RWPE2 (cell line): ENCODE results near the gene TOP2A.

ENCODE experiments used
- ATAC-seq: fragments of 200-7000 bp; cut with Tn5 transposase; 3 replicates; pipeline ENCODE4 v1.9.1; 2021; ENCODE audit warnings: low read depth
- DNase-seq: peaks from one replicate; pipeline ENCODE4 v3.0.0-alpha.2; 2020; ENCODE audit warnings: low spot score
- H3K27ac ChIP-seq: fragments of 450-650 bp; 2 replicates; pipeline ENCODE4 v1.5.1; 2017; ENCODE audit warnings: mild to moderate bottlenecking; ENCODE audit not compliant: poor library complexity, severe bottlenecking
- H3K27me3 ChIP-seq: fragments of 250-450 bp; sonication (Bioruptor Pico); 2 replicates; pipeline ENCODE4 v1.5.1; 2021; ENCODE audit warnings: mild to moderate bottlenecking, moderate library complexity; ENCODE audit not compliant: insufficient read depth, poor library complexity, severe bottlenecking
- H3K36me3 ChIP-seq: fragments of 250-450 bp; sonication (Bioruptor Pico); 2 replicates; pipeline ENCODE4 v1.5.1; 2020; ENCODE audit warnings: low read depth, mild to moderate bottlenecking, moderate library complexity
- H3K4me1 ChIP-seq: fragments of 250-450 bp; sonication (Bioruptor Pico); 2 replicates; pipeline ENCODE4 v1.5.1; 2021; ENCODE audit warnings: mild to moderate bottlenecking, moderate library complexity; ENCODE audit not compliant: insufficient read depth, poor library complexity, severe bottlenecking
- H3K4me3 ChIP-seq: fragments of 250-450 bp; sonication (Bioruptor Pico); 2 replicates; pipeline ENCODE4 v1.5.1; 2021; ENCODE audit warnings: mild to moderate bottlenecking, moderate library complexity; ENCODE audit not compliant: severe bottlenecking
- H3K9me3 ChIP-seq: fragments of 250-450 bp; sonication (Bioruptor Pico); 2 replicates; pipeline ENCODE4 v1.5.1; 2021; ENCODE audit warnings: mild to moderate bottlenecking, moderate library complexity; ENCODE audit not compliant: severe bottlenecking
- TF ChIP-seq, protein P1 (sequence below): fragments of 450-650 bp; IDR thresholded peaks from one replicate; pipeline ENCODE4 v1.5.1; 2017; ENCODE audit warnings: mild to moderate bottlenecking, moderate library complexity; ENCODE audit not compliant: poor library complexity, severe bottlenecking

The TOP2A gene

DNA sequence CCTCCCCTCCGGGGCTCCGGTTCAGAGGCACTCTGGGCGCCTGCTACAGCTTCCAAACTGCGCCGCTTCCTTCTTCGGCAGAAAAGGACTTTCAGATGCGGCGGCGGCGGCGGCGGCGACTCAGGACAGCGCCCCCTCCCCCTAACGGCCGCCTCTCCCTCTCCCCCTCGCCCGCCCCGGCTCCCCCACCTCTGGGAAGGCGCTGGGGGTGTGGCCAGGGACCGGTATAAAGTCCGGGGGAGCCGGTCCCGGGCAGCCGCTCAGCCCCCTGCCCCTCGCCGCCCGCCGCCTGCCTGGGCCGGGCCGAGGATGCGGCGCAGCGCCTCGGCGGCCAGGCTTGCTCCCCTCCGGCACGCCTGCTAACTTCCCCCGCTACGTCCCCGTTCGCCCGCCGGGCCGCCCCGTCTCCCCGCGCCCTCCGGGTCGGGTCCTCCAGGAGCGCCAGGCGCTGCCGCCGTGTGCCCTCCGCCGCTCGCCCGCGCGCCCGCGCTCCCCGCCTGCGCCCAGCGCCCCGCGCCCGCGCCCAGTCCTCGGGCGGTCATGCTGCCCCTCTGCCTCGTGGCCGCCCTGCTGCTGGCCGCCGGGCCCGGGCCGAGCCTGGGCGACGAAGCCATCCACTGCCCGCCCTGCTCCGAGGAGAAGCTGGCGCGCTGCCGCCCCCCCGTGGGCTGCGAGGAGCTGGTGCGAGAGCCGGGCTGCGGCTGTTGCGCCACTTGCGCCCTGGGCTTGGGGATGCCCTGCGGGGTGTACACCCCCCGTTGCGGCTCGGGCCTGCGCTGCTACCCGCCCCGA, 25.7 kb upstream of the TOP2A start, which contains the start of gene IGFBP4:
Gene IGFBP4, plus strand, starts transcription at position 255 of the 792 bp plus-strand sequence. Its CDS starts 286 bp downstream, at position 541.
- H3K4me3 ChIP-seq = peak within 1 kb of the TSS; percentile 45
- ATAC-seq (peak; percentile 57), DNase-seq (no peak)
- no peaks in the 10 kb centered on the region for H3K4me1 ChIP-seq
- H3K27ac ChIP-seq = no peak within 1 kb of the TSS
- H3K9me3 ChIP-seq = no peaks in the 10 kb centered on the region
- no peaks in the 10 kb centered on the region for H3K36me3 ChIP-seq
- no peaks in the 10 kb centered on the region for H3K27me3 ChIP-seq
- TF ChIP-seq, protein P1, sequence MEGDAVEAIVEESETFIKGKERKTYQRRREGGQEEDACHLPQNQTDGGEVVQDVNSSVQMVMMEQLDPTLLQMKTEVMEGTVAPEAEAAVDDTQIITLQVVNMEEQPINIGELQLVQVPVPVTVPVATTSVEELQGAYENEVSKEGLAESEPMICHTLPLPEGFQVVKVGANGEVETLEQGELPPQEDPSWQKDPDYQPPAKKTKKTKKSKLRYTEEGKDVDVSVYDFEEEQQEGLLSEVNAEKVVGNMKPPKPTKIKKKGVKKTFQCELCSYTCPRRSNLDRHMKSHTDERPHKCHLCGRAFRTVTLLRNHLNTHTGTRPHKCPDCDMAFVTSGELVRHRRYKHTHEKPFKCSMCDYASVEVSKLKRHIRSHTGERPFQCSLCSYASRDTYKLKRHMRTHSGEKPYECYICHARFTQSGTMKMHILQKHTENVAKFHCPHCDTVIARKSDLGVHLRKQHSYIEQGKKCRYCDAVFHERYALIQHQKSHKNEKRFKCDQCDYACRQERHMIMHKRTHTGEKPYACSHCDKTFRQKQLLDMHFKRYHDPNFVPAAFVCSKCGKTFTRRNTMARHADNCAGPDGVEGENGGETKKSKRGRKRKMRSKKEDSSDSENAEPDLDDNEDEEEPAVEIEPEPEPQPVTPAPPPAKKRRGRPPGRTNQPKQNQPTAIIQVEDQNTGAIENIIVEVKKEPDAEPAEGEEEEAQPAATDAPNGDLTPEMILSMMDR = peak; percentile 80

DNA sequence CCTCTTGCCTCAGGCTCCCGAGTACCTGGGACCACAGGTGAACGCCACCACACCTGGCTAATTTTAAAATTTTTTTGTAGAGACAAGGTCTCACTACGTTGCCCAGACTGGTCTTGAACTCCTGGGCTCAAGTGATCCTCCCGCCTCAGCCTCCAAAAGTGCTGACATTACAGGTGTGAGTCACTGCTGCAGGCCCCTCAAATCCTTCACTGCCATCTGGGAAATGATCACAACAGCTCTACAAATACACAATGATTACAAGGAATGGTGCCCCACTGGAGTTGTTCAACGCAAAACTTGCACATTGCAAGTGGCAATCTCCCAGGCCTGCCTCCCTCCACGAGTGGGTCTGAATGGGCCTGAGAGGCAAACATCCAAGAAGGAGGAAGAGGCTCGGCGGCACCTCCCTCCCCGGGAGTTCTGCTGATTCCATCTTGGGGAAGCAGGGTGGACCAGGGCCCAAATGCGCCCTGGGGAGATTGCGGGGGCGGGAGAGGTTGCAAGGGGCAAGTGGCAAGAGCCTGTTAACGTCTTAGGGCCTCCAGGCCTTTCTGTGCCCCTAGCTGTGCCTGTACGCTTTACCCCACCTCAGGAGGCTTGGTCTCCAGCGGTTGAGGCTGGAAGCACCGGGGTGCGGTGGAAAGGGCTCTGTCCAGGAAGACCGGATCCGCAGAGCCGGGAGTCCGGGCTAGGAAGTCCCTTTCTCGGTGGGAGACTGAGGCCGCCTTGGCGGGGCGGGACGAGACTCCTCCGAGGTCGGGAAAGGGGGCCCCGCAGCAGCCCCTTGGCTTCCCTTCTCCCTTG, 24.9 kb upstream of the TOP2A start:
- DNase-seq (no peak), ATAC-seq (peak; percentile 23; the same call in 2 of the 3 replicates)
- Histone ChIP-seq H3K36me3 (no peaks in the 10 kb centered on the region), H3K27ac (no peak overlapping the region), H3K4me1 (no peaks in the 10 kb centered on the region), H3K9me3 (no peaks in the 10 kb centered on the region), H3K4me3 (peak overlapping the region; percentile 45), H3K27me3 (no peaks in the 10 kb centered on the region)
- TF ChIP-seq, protein P1 = no peak

DNA sequence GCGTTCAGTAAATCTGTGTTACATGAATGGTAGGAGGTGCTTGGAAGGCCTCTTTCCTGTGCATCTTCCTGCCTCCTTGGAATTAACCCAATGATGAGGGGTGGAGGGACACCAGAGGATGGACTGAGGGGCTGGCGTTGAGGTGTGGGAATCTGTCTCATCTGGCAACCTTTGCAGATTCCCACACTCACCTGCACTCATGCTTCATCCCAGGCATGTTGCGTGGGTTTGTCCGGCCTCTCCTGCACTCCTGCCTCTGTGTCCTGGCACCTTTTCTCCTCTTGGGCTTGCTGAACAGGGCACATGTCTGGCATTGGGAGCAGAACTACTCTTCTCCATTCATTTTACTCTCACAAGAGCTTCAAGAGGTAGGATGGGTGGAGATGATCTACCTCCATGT, 22.5 kb upstream of the TOP2A start:
- ATAC-seq (no peak), DNase-seq (no peak)
- no peaks in the 10 kb centered on the region for H3K9me3 ChIP-seq
- H3K4me3 ChIP-seq = no peak overlapping the region
- H3K4me1 ChIP-seq = no peaks in the 10 kb centered on the region
- no peak overlapping the region for H3K27ac ChIP-seq
- TF ChIP-seq, protein P1 = no peak
- H3K27me3 ChIP-seq = no peaks in the 10 kb centered on the region
- no peaks in the 10 kb centered on the region for H3K36me3 ChIP-seq

DNA sequence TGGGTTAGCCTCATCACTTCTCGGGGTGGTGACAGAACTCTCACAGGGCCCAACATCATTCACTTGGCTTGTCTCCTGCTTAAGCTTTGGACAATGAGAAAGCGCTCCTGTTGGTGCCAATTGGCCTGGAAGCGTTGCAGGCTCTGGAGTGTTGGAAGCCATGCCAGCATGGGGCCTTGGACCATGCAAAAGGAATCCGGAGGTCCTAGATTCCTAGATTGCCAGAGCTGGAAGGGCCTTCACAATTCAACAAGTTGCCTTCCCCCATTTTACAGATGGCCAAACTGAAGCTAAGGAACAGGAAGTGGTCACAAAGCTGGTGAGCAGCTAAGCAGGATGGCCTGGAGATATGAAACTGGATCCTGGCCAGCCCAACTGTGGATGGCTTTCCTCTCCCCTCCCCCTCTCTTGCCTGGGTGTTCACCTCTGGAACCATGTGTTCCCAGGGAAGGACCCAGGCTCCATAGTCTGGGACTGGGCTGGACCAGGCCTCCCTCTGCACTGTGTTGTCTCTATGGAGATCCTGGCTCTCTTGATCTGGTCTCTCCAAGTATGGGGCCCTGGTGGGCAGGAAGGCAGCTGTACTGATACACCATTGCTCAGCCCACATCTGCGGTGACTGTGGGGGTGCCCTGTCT, 19.5 kb upstream of the TOP2A start:
- Histone ChIP-seq H3K27me3 (no peaks in the 10 kb centered on the region), H3K27ac (no peak overlapping the region), H3K4me1 (no peaks in the 10 kb centered on the region), H3K9me3 (no peaks in the 10 kb centered on the region), H3K4me3 (no peak overlapping the region), H3K36me3 (no peaks in the 10 kb centered on the region)
- ATAC-seq (no peak), DNase-seq (no peak)
- TF ChIP-seq, protein P1 = no peak
